MM.1S (cell line): ENCODE results near the gene GUCY1A2.

ENCODE experiments used
- DNase-seq: peaks from one replicate; pipeline ENCODE4 v3.0.0-alpha.2; 2015
- H2AFZ ChIP-seq: fragments of 300-600 bp; sonication (generic); 2 replicates; pipeline ENCODE4 v1.6.0; 2016; ENCODE audit warnings: antibody characterized with exemption, low read length
- H3F3A ChIP-seq: fragments of 300-600 bp; sonication (generic); 2 replicates; pipeline ENCODE4 v1.6.1; 2016; ENCODE audit warnings: mild to moderate bottlenecking, antibody characterized with exemption, low read length, moderate library complexity, mixed read lengths; ENCODE audit not compliant: insufficient read depth
- H3K27ac ChIP-seq: fragments of 300-600 bp; sonication (generic); 2 replicates; pipeline ENCODE4 v1.5.1; 2016; ENCODE audit warnings: mild to moderate bottlenecking, low read length
- H3K27me3 ChIP-seq: fragments of 300-600 bp; sonication (generic); replicated peaks from 2 replicates; pipeline ENCODE4 v1.6.0; 2016; ENCODE audit warnings: low read length; ENCODE audit not compliant: insufficient read depth
- H3K36me3 ChIP-seq: fragments of 300-600 bp; sonication (generic); replicated peaks from 2 replicates; pipeline ENCODE4 v1.6.1; 2016; ENCODE audit warnings: mild to moderate bottlenecking, low read length, mixed read lengths; ENCODE audit not compliant: insufficient read depth
- H3K4me1 ChIP-seq: fragments of 300-600 bp; sonication (generic); 2 replicates; pipeline ENCODE4 v1.6.1; 2016; ENCODE audit warnings: low read length, mixed read lengths
- H3K4me2 ChIP-seq: fragments of 300-600 bp; sonication (generic); 2 replicates; pipeline ENCODE4 v1.6.0; 2016; ENCODE audit warnings: low read depth, low read length
- H3K4me3 ChIP-seq: fragments of 300-600 bp; sonication (generic); 2 replicates; pipeline ENCODE4 v1.5.1; 2016; ENCODE audit warnings: low read length, mixed read lengths
- H3K79me2 ChIP-seq: fragments of 300-600 bp; sonication (generic); 2 replicates; pipeline ENCODE4 v1.6.1; 2016; ENCODE audit warnings: mixed run types, low read length, mixed read lengths
- H3K9ac ChIP-seq: fragments of 300-600 bp; sonication (generic); 2 replicates; pipeline ENCODE4 v1.6.1; 2016; ENCODE audit warnings: low read length, mixed read lengths
- H3K9me2 ChIP-seq: fragments of 300-600 bp; sonication (generic); replicated peaks from 2 replicates; pipeline ENCODE4 v1.6.1; 2016; ENCODE audit warnings: mild to moderate bottlenecking, low read length, mixed read lengths; ENCODE audit not compliant: insufficient read depth
- H3K9me3 ChIP-seq: fragments of 300-600 bp; sonication (generic); replicated peaks from 2 replicates; pipeline ENCODE4 v1.6.1; 2016; ENCODE audit warnings: mild to moderate bottlenecking, low read length, mixed read lengths; ENCODE audit not compliant: insufficient read depth
- H4K20me1 ChIP-seq: fragments of 300-600 bp; sonication (generic); 2 replicates; pipeline ENCODE4 v1.6.1; 2016; ENCODE audit warnings: mild to moderate bottlenecking, low read length, moderate library complexity, mixed read lengths; ENCODE audit not compliant: insufficient read depth
- EZH2 ChIP-seq: fragments of 300-600 bp; sonication (generic); optimal IDR thresholded peaks from 2 replicates; pipeline ENCODE3; 2017; ENCODE audit warnings: low read depth, mild to moderate bottlenecking, antibody characterized with exemption, low read length, mixed read lengths
- EZH2phosphoT487 ChIP-seq: fragments of 300-600 bp; sonication (generic); IDR thresholded peaks from 2 replicates; pipeline ENCODE4 v1.6.1; 2018; ENCODE audit warnings: antibody characterized with exemption, low read length
- TF ChIP-seq, protein P1 (sequence below): fragments of 300-600 bp; sonication (generic); IDR thresholded peaks from 2 replicates; pipeline ENCODE4 v1.5.1; 2016; ENCODE audit warnings: antibody characterized with exemption, low read length, mixed read lengths

Gene GUCY1A2

DNA sequence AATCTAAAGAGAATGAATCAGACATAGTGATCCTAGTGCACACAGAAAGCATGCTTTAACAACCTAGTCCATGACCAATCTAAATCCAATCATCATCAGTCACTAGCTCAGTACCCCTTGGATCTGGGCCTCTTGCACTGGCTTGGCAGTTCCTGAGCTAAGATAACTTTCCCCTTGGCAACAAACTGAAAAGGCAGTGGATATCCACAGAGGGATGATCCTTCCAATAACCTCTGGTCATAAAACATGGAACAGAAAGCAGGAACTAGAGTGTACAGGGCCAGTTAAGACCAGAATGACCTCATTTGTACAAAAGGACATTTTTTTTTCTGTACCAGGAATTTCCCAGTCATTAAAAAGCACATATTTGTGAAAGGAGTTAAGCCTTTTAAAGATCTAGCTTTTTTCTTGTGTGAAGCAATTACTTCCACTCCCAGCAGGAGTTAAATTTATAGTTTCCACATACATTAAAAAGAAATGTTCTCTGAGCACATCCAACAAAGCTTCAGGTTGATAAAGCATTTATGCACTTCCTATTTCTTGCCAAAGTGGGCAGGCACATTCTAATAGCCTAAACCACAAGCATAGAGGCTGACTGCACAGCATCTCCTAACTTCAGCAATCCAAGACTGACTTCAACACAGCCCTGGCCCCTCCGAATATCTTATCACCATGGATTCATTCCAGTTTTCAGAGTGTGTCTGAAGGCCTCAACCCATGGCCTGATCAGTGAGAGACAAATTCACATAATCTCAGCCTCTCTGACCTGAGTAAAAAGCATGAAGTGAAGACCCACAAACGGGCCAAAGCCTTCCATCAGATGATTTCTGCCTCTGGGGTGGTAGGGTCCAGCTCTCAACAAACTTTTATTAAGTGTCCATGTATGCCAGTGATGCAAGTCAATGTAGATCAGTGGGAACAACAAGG lies 29.9 kb downstream of the GUCY1A2 start:
- no peak overlapping the region for H3K27ac ChIP-seq
- no peaks in the 10 kb centered on the region for H3K4me1 ChIP-seq
- no peaks in the 10 kb centered on the region for H3K36me3 ChIP-seq
- H4K20me1 ChIP-seq, result no peaks in the 10 kb centered on the region
- no peaks in the 10 kb centered on the region for H3K9me2 ChIP-seq
- TF ChIP-seq, protein P1, sequence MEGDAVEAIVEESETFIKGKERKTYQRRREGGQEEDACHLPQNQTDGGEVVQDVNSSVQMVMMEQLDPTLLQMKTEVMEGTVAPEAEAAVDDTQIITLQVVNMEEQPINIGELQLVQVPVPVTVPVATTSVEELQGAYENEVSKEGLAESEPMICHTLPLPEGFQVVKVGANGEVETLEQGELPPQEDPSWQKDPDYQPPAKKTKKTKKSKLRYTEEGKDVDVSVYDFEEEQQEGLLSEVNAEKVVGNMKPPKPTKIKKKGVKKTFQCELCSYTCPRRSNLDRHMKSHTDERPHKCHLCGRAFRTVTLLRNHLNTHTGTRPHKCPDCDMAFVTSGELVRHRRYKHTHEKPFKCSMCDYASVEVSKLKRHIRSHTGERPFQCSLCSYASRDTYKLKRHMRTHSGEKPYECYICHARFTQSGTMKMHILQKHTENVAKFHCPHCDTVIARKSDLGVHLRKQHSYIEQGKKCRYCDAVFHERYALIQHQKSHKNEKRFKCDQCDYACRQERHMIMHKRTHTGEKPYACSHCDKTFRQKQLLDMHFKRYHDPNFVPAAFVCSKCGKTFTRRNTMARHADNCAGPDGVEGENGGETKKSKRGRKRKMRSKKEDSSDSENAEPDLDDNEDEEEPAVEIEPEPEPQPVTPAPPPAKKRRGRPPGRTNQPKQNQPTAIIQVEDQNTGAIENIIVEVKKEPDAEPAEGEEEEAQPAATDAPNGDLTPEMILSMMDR, result no peak
- TF ChIP-seq EZH2 (no peak), EZH2phosphoT487 (no peak)
- H3K9ac ChIP-seq, result no peak overlapping the region
- H3F3A ChIP-seq, result no peaks in the 10 kb centered on the region
- no peaks in the 10 kb centered on the region for H3K27me3 ChIP-seq
- H3K9me3 ChIP-seq, result no peaks in the 10 kb centered on the region
- no peak overlapping the region for H2AFZ ChIP-seq
- DNase-seq, result no peak
- no peak overlapping the region for H3K4me3 ChIP-seq
- no peak overlapping the region for H3K4me2 ChIP-seq
- no peaks in the 10 kb centered on the region for H3K79me2 ChIP-seq

- Histone ChIP-seq H3K4me1 (no peaks in the 10 kb centered on the region), H3K9me2 (no peaks in the 10 kb centered on the region), H2AFZ (no peak overlapping the region), H3K4me3 (no peak overlapping the region), H4K20me1 (no peaks in the 10 kb centered on the region), H3K36me3 (no peaks in the 10 kb centered on the region), H3K9ac (no peak overlapping the region), H3K27ac (no peak overlapping the region), H3F3A (no peaks in the 10 kb centered on the region), H3K4me2 (no peak overlapping the region), H3K79me2 (no peaks in the 10 kb centered on the region), H3K9me3 (no peaks in the 10 kb centered on the region), H3K27me3 (no peaks in the 10 kb centered on the region)
- TF ChIP-seq, protein P1, result no peak
- TF ChIP-seq EZH2, result no peak
- TF ChIP-seq EZH2phosphoT487, result no peak
- no peak for DNase-seq
Observed at GRCh38 chr11:106986673-106987072, 31.6 kb downstream of the GUCY1A2 start.

DNA sequence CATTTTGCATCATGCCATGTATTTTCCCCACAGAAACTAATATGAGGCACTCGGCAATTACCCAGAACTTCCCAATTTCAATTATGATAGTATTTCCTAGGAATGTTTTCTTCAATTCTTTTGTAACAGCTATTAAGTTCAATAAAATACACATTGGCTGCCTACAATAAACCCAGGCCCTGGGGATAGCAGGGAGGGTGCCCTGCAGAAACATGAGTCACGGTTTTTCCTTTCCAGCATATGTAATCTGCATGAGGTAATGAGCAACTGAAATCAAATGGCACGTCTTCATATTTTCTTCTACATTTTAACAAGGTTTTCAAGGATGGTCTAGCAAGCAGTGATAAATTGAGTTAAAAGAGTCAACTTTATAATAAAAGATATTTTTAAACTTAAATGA lies 32.0 kb downstream of the GUCY1A2 start:
- no peak overlapping the region for H3K4me3 ChIP-seq
- no peaks in the 10 kb centered on the region for H3K27me3 ChIP-seq
- no peaks in the 10 kb centered on the region for H3K36me3 ChIP-seq
- H2AFZ ChIP-seq, result no peak overlapping the region
- H3F3A ChIP-seq, result no peaks in the 10 kb centered on the region
- H4K20me1 ChIP-seq, result no peaks in the 10 kb centered on the region
- H3K4me2 ChIP-seq, result no peak overlapping the region
- TF ChIP-seq EZH2, result no peak
- TF ChIP-seq, protein P1, result no peak
- TF ChIP-seq EZH2phosphoT487, result no peak
- H3K27ac ChIP-seq, result no peak overlapping the region
- no peaks in the 10 kb centered on the region for H3K4me1 ChIP-seq
- DNase-seq, result no peak
- no peaks in the 10 kb centered on the region for H3K9me3 ChIP-seq
- H3K9me2 ChIP-seq, result no peaks in the 10 kb centered on the region
- no peak overlapping the region for H3K9ac ChIP-seq
- H3K79me2 ChIP-seq, result no peaks in the 10 kb centered on the region
